ENCODE measurements around the gene PTPRT. TPM values are rescaled to one million over a fixed set of nuclear protein-coding genes. Genes with fewer than 3 reads are reported as not detected.

Gene PTPRT
- total and polyA plus RNA-seq, 4 donors: 0.14 to 2.8 (median 0.40) TPM

GRCh38 chr20:42790111-42790510 lies 399.6 kb downstream of the PTPRT start:
- H3K4me3 ChIP-seq (ENCODE audit: low read depth in 1 of 3, low read length in 3 of 3): no peak overlapping the region
- DNase-seq (ENCODE audit: low spot score): no peak
- no peak overlapping the region for H3K9ac ChIP-seq (ENCODE audit: low read depth in 1 of 2, low read length in 2 of 2)
- no peaks in the 10 kb centered on the region for H3K36me3 ChIP-seq (ENCODE audit: control insufficient read depth in 4 of 4, insufficient read depth in 3 of 4, low read depth in 1 of 4, low read length in 3 of 4)
- TF ChIP-seq EGR1 (IDR thresholded peaks at IDR 0.05; ENCODE audit: low read depth in 2 of 2) (no peak), REST (IDR thresholded peaks at IDR 0.05) (no peak), RAD21 (IDR thresholded peaks at IDR 0.05) (no peak), NR2F2 (IDR thresholded peaks at IDR 0.05) (no peak), HNF4G (IDR thresholded peaks at IDR 0.05) (no peak), HNF4A (conservative IDR thresholded peaks at IDR 0.05) (no peak), SP1 (IDR thresholded peaks at IDR 0.05) (no peak), FOXA2 (IDR thresholded peaks at IDR 0.05) (no peak), FOXA1 (IDR thresholded peaks at IDR 0.05) (no peak), RXRA (IDR thresholded peaks at IDR 0.05) (no peak), YY1 (IDR thresholded peaks at IDR 0.05) (no peak), MAX (IDR thresholded peaks at IDR 0.05) (no peak)
- no peaks in the 10 kb centered on the region for H3K4me1 ChIP-seq (ENCODE audit: control insufficient read depth in 4 of 4, insufficient read depth in 4 of 4, low read length in 3 of 4)
- H3K27me3 ChIP-seq (ENCODE audit: control insufficient read depth in 4 of 4, insufficient read depth in 4 of 4, low read length in 3 of 4): peaks cover 0 to 2% (median 0%) of the 10 kb centered on the region in 4 donors
- H3K27ac ChIP-seq (ENCODE audit: low read depth in 1 of 2, low read length in 2 of 2): no peak overlapping the region
- whole genome bisulfite sequencing: 44% methylated on average over 2 of the region's 2 CpGs
- H3K9me3 ChIP-seq (ENCODE audit: control insufficient read depth in 4 of 4, low read length in 3 of 4): no peaks in the 10 kb centered on the region

DNA sequence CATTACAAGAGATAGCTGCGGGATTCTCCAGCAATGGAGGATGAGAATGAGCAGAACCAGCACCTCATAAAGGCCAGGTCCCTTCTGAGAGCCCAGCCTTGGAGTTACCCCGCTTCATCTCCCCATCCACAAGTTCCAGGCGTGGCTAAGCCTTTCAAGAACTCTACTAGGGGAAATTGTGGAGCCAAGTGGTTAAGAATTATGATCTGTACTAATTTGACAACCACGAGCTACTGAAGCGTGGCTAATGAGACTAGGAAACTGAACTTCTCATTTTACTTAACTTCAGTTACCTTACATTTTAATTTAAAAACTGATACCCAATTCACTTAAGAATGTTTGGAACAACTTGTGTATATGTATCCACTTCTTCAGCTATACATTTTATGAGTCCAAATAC lies 401.0 kb downstream of the PTPRT start:
- Histone ChIP-seq H3K27ac (ENCODE audit: low read depth in 1 of 2, low read length in 2 of 2) (no peak overlapping the region), H3K4me3 (ENCODE audit: low read depth in 1 of 3, low read length in 3 of 3) (no peak overlapping the region), H3K9ac (ENCODE audit: low read depth in 1 of 2, low read length in 2 of 2) (no peak overlapping the region), H3K36me3 (ENCODE audit: control insufficient read depth in 4 of 4, insufficient read depth in 3 of 4, low read depth in 1 of 4, low read length in 3 of 4) (no peaks in the 10 kb centered on the region), H3K4me1 (ENCODE audit: control insufficient read depth in 4 of 4, insufficient read depth in 4 of 4, low read length in 3 of 4) (no peaks in the 10 kb centered on the region), H3K27me3 (ENCODE audit: control insufficient read depth in 4 of 4, insufficient read depth in 4 of 4, low read length in 3 of 4) (peaks cover 0 to 2% (median 0%) of the 10 kb centered on the region in 4 donors), H3K9me3 (ENCODE audit: control insufficient read depth in 4 of 4, low read length in 3 of 4) (no peaks in the 10 kb centered on the region)
- no peak for DNase-seq (ENCODE audit: low spot score)
- no peak for TF ChIP-seq YY1 (IDR thresholded peaks at IDR 0.05)
- TF ChIP-seq SP1 (IDR thresholded peaks at IDR 0.05): no peak
- no peak for TF ChIP-seq TAF1 (conservative IDR thresholded peaks at IDR 0.05)
- no peak for TF ChIP-seq REST (IDR thresholded peaks at IDR 0.05)
- no peak for TF ChIP-seq FOXA2 (IDR thresholded peaks at IDR 0.05)
- TF ChIP-seq CTCF (IDR thresholded peaks at IDR 0.05; ENCODE audit: low read depth, low read length, missing input control): no peak
- no peak for TF ChIP-seq NR2F2 (IDR thresholded peaks at IDR 0.05)
- no peak for TF ChIP-seq RAD21 (IDR thresholded peaks at IDR 0.05)
- TF ChIP-seq GABPA (IDR thresholded peaks at IDR 0.05 in 1 of 2, conservative IDR thresholded peaks at IDR 0.05 in 1 of 2): no peak
- TF ChIP-seq, protein P1, sequence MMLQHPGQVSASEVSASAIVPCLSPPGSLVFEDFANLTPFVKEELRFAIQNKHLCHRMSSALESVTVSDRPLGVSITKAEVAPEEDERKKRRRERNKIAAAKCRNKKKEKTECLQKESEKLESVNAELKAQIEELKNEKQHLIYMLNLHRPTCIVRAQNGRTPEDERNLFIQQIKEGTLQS (IDR thresholded peaks at IDR 0.05): no peak
- TF ChIP-seq HNF4G (IDR thresholded peaks at IDR 0.05): no peak
- TF ChIP-seq MAX (IDR thresholded peaks at IDR 0.05): no peak
- 75% methylated on average over 5 of the region's 5 CpGs for WGBS

All from liver (tissue), 9 donors.